AG09319 (cell line): ENCODE measurements around the gene UBN1.

Experiments
- DNase-seq: peaks from one replicate; pipeline ENCODE4 v3.0.0-alpha.2; 2010; ENCODE audit warnings: low read depth; ENCODE audit errors: extremely low read depth
- CTCF ChIP-seq: IDR thresholded peaks from 2 replicates; pipeline ENCODE4 v1.5.1; 2011; ENCODE audit warnings: low read depth, mild to moderate bottlenecking, inconsistent platforms, low read length, moderate library complexity

UBN1 gene

GRCh38 chr16:4918781-4919251 lies 71.5 kb downstream of the UBN1 start:
- DNase-seq = no peak
- TF ChIP-seq CTCF = no peak

- no peak for TF ChIP-seq CTCF
- DNase-seq = no peak
These were observed 73.5 kb downstream of the UBN1 start for GRCh38 chr16:4920826-4921225.

- no peak for TF ChIP-seq CTCF
- DNase-seq = no peak
These were observed 75.6 kb downstream of the UBN1 start for GRCh38 chr16:4922721-4923342.

- no peak for TF ChIP-seq CTCF
- no peak for DNase-seq
These were observed 76.6 kb downstream of the UBN1 start for GRCh38 chr16:4923853-4924252.

- no peak for TF ChIP-seq CTCF
- DNase-seq = no peak
These were observed 77.5 kb downstream of the UBN1 start for GRCh38 chr16:4924593-4925292.

- no peak for DNase-seq
- TF ChIP-seq CTCF = no peak
These were observed 78.0 kb downstream of the UBN1 start for GRCh38 chr16:4925293-4925607.

GRCh38 chr16:4925791-4926190 lies 78.5 kb downstream of the UBN1 start:
- no peak for DNase-seq
- TF ChIP-seq CTCF = no peak
